Liver (tissue), 9 donors: Measurements from ENCODE around the gene TTC12. TPM values are rescaled to one million over a fixed set of nuclear protein-coding genes. Genes with fewer than 3 reads are reported as not detected.

Experiments
- DNase-seq: peaks from one replicate; pipeline ENCODE4 v3.0.0-alpha.2; 2017; ENCODE audit warnings: low spot score
- H3K27ac ChIP-seq, 2 donors: one replicate each; pipeline ENCODE4 v1.7.0; 2013; ENCODE audit warnings: inconsistent platforms in 2 of 2, low read length in 2 of 2, control low read depth in 1 of 2, low read depth in 1 of 2, mild to moderate bottlenecking in 1 of 2
- H3K27me3 ChIP-seq, 4 donors: one replicate each; pipeline versions ENCODE4 v1.6.1 to v1.7.0; 2013; ENCODE audit warnings: low read length in 3 of 4, inconsistent platforms in 1 of 4, mild to moderate bottlenecking in 1 of 4, moderate library complexity in 1 of 4; ENCODE audit not compliant: control insufficient read depth in 4 of 4, insufficient read depth in 4 of 4
- H3K36me3 ChIP-seq, 4 donors: one replicate each; pipeline versions ENCODE4 v1.6.1 to v1.7.0; 2013; ENCODE audit warnings: low read length in 3 of 4, mild to moderate bottlenecking in 3 of 4, low read depth in 1 of 4, moderate library complexity in 1 of 4; ENCODE audit not compliant: control insufficient read depth in 4 of 4, insufficient read depth in 3 of 4
- H3K4me1 ChIP-seq, 4 donors: one replicate each; pipeline versions ENCODE4 v1.6.1 to v1.7.0; 2013; ENCODE audit warnings: low read length in 3 of 4, mild to moderate bottlenecking in 3 of 4, moderate library complexity in 1 of 4; ENCODE audit not compliant: control insufficient read depth in 4 of 4, insufficient read depth in 4 of 4
- H3K4me3 ChIP-seq, 3 donors: one replicate each; pipeline versions ENCODE4 v1.6.1 to v1.7.0; 2013; ENCODE audit warnings: low read length in 3 of 3, control low read depth in 1 of 3, low read depth in 1 of 3, mild to moderate bottlenecking in 1 of 3
- H3K9ac ChIP-seq, 2 donors: one replicate each; pipeline ENCODE4 v1.7.0; 2013; ENCODE audit warnings: low read length in 2 of 2, mild to moderate bottlenecking in 2 of 2, moderate library complexity in 2 of 2, control low read depth in 1 of 2, low read depth in 1 of 2
- H3K9me3 ChIP-seq, 4 donors: one replicate each; pipeline versions ENCODE4 v1.6.1 to v1.7.0; 2013; ENCODE audit warnings: low read length in 3 of 4; ENCODE audit not compliant: control insufficient read depth in 4 of 4
- ATF3 ChIP-seq: IDR thresholded peaks from 2 replicates; pipeline ENCODE4 v1.6.1; 2016; ENCODE audit warnings: antibody characterized with exemption
- CTCF ChIP-seq: fragments of 150-350 bp; IDR thresholded peaks from 2 replicates; pipeline ENCODE4 v1.5.1; 2017; ENCODE audit warnings: improper control_type of control experiment, low read depth, low read length; ENCODE audit not compliant: missing input control
- EGR1 ChIP-seq, 2 donors: IDR thresholded peaks; 2 replicates each; pipeline ENCODE4 v1.6.1; 2016 to 2018; ENCODE audit warnings: antibody characterized with exemption in 2 of 2, low read depth in 2 of 2
- FOXA1 ChIP-seq: IDR thresholded peaks from 2 replicates; pipeline ENCODE4 v1.6.1; 2016; ENCODE audit warnings: antibody characterized with exemption
- FOXA2 ChIP-seq: IDR thresholded peaks from 2 replicates; pipeline ENCODE4 v1.6.1; 2016; ENCODE audit warnings: antibody characterized with exemption
- GABPA ChIP-seq, 2 donors: IDR thresholded peaks in 1 of 2; conservative IDR thresholded peaks in 1 of 2; 2 replicates each; pipeline ENCODE4 v1.6.1; 2016; ENCODE audit warnings: antibody characterized with exemption in 2 of 2, mild to moderate bottlenecking in 1 of 2, moderate library complexity in 1 of 2
- JUND ChIP-seq, 2 donors: IDR thresholded peaks; 2 replicates each; pipeline ENCODE4 v1.6.1; 2016; ENCODE audit warnings: antibody characterized with exemption in 2 of 2
- MAX ChIP-seq: IDR thresholded peaks from 2 replicates; pipeline ENCODE4 v1.6.1; 2016; ENCODE audit warnings: antibody characterized with exemption
- RAD21 ChIP-seq, 2 donors: IDR thresholded peaks; 2 replicates each; pipeline ENCODE4 v1.6.1; 2016; ENCODE audit warnings: antibody characterized with exemption in 2 of 2, mild to moderate bottlenecking in 2 of 2
- REST ChIP-seq: IDR thresholded peaks from 2 replicates; pipeline ENCODE4 v1.6.1; 2016; ENCODE audit warnings: antibody characterized with exemption, mild to moderate bottlenecking
- RXRA ChIP-seq, 2 donors: IDR thresholded peaks; 2 replicates each; pipeline ENCODE4 v1.6.1; 2017 to 2018; ENCODE audit warnings: antibody characterized with exemption in 2 of 2, mild to moderate bottlenecking in 1 of 2
- SP1 ChIP-seq: IDR thresholded peaks from 2 replicates; pipeline ENCODE4 v1.6.1; 2018; ENCODE audit warnings: antibody characterized with exemption, mild to moderate bottlenecking
- TAF1 ChIP-seq: conservative IDR thresholded peaks from 2 replicates; pipeline ENCODE4 v1.6.1; 2016; ENCODE audit warnings: antibody characterized with exemption, mild to moderate bottlenecking
- ZBTB33 ChIP-seq: IDR thresholded peaks from 2 replicates; pipeline ENCODE4 v1.6.1; 2016; ENCODE audit warnings: antibody characterized with exemption
- WGBS: extraction: QIAGEN DNeasy Blood & Tissue Kit; methylation state at CpG from one replicate; pipeline ENCODE4 v1.1.7; 2013; 5-methylcytosine and 5-hydroxymethylcytosine counted together
- polyA plus RNA-seq, 2 donors: library from polyadenylated mRNA; stranded (reverse) in 1 of 2; unstranded in 1 of 2; fragments of 200-250 nt in 1 of 2; fragments of >200 nt in 1 of 2; fragmentation: Nextera tagmentation in 1 of 2; extraction: Ambion mirVana in 1 of 2; gene quantifications; one replicate each; pipeline versions ENCODE4 v1.2.1 to v1.2.3, GENCODE V29; 2013 to 2015
- total RNA-seq, 2 donors: library from RNA; depleted of rRNA; stranded (reverse); fragments of >200 nt; gene quantifications; one replicate each; pipeline ENCODE4 v1.2.3, GENCODE V29; 2014
- donor health status: healthy.
- donor health status: healthy.
- donor health status: healthy.
- donor health status: healthy.
- donor health status: healthy.

TTC12 gene
- total and polyA plus RNA-seq, 4 donors: 2.8 to 9.0 (median 4.3) TPM

GRCh38 chr11:113349528-113349927, 35.1 kb downstream of the TTC12 start:
- peaks cover 2 to 20% (median 11%) of the 10 kb centered on the region in 4 donors for H3K36me3 ChIP-seq
- H3K9me3 ChIP-seq: no peaks in the 10 kb centered on the region
- no peak overlapping the region for H3K9ac ChIP-seq
- no peaks in the 10 kb centered on the region for H3K27me3 ChIP-seq
- WGBS: 98% methylated on average over 3 of the region's 3 CpGs
- no peak overlapping the region for H3K27ac ChIP-seq
- H3K4me3 ChIP-seq: no peak overlapping the region
- DNase-seq: no peak
- H3K4me1 ChIP-seq: no peaks in the 10 kb centered on the region
- TF ChIP-seq JUND (IDR thresholded peaks at IDR 0.05) (no peak), FOXA2 (no peak), MAX (no peak), CTCF (no peak), SP1 (no peak), REST (no peak), RXRA (IDR thresholded peaks at IDR 0.05) (no peak), TAF1 (no peak), GABPA (IDR thresholded peaks at IDR 0.05 in 1 of 2, conservative IDR thresholded peaks at IDR 0.05 in 1 of 2) (no peak), ATF3 (no peak), RAD21 (IDR thresholded peaks at IDR 0.05) (no peak)

GRCh38 chr11:113350336-113351067, 36.1 kb downstream of the TTC12 start:
- peaks cover 0 to 21% (median 10%) of the 10 kb centered on the region in 4 donors for H3K36me3 ChIP-seq
- H3K27ac ChIP-seq: no peak overlapping the region
- H3K9ac ChIP-seq: no peak overlapping the region
- TF ChIP-seq EGR1 (IDR thresholded peaks at IDR 0.05; ENCODE audit: low read depth in 2 of 2) (no peak), MAX (no peak), SP1 (no peak), FOXA2 (no peak), FOXA1 (no peak), TAF1 (no peak), ZBTB33 (no peak), CTCF (no peak)
- no peaks in the 10 kb centered on the region for H3K9me3 ChIP-seq
- WGBS: 93% methylated on average over 11 of the region's 11 CpGs
- H3K4me3 ChIP-seq: no peak overlapping the region
- H3K4me1 ChIP-seq: no peaks in the 10 kb centered on the region
- DNase-seq: no peak
- no peaks in the 10 kb centered on the region for H3K27me3 ChIP-seq
